IPS-NIHi11 (cell line): ENCODE results near the gene ZNF444.
"Not testable (repeated sequence)": the region's sequence is repeated elsewhere in the genome, so short reads cannot be mapped to it uniquely, and the experiment has no call there.

Source experiments
- DNase-seq: peaks from one replicate; pipeline ENCODE4 v3.0.0; 2012; ENCODE audit warnings: mixed read lengths, low spot score

The ZNF444 gene

DNA sequence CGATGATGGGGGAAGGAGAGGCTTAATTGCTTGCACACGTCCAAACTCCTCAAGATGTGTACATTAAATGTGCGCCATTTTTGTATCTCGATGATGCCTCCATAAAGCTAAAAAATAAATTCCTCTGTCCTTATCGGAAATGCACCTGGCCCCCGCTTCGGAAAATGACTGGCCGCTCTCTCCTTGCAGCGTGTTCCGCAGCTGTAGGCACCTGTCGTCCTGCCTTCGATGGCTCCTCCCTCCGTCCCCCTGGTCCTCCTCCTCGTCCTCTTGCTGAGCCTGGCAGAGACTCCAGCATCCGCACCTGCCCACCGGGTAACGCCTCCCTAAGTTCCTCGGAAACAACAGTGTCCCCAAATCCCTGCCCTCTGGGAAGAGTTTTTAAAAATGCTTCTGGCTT lies 35.8 kb downstream of the ZNF444 start:
- DNase-seq, result no peak

DNA sequence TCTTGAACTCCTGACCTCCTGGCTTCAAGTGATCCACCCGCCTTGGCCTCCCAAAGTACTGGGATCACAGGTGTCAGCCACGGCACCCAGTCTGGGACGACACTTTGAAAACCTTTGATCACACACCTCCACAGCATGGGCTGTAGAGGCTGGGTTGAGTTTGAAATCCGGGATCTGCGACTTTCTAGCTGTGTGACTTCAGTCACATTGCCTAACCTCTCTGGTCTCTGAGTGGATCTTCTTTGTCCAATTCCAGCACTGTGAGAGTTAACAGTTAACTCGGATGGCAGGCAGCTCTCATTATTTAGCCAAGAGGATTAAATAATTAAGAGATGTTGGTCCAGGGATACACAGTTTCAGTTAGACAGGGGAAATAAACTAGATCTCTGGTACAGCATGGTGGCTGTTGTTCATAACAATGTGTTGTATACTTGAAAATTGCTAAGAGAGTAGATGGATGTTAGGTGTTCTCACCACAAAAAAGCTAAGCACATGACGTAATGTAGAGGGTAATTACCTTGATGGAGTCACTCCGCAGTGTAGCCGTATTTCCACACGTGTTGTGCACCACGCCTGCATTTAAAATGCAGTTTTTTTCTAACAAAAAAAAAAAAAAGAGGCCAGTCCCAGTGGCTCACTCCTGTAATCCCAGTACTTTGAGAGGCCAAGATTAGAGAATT lies 36.6 kb downstream of the ZNF444 start:
- DNase-seq, result no peak

DNA sequence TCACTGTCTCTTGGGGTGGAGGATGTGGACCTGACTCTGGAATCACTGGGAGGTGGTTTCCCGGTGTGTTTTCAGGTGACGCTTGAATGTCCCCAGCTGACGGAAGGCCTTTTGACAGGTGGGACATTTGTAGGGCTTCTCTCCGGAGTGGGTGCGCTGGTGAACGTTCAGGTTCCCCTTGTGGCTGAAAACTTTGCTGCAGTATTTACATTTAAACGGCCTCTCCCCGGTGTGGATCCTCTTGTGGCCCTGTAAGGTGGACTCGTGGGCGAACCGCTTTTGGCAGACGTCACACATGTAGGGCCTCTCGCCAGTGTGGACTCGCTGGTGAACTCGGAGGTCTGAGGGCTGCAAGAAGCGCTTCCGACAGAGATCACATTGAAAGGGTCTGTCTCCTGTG lies 48.7 kb downstream of the ZNF444 start:
- no peak for DNase-seq

DNA sequence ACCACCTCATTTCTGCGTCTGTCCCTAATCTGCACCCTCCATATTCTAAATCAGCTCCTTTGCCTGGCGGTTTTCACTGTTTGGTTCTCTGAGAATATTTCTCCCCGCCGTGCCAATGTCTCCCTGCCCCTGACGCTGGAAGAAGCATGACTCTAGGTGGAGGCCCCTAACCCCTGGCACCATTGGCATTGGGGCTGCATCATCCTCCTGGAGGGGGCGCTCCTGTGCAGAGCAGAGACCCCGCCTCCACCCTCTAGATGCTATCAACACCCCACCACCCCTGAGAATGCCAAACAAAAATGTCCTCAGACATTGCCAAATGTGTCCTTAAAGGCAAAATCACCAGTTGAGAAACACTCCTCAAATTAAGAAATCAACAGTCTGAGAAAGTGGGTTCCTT lies 50.0 kb downstream of the ZNF444 start:
- no peak for DNase-seq

DNA sequence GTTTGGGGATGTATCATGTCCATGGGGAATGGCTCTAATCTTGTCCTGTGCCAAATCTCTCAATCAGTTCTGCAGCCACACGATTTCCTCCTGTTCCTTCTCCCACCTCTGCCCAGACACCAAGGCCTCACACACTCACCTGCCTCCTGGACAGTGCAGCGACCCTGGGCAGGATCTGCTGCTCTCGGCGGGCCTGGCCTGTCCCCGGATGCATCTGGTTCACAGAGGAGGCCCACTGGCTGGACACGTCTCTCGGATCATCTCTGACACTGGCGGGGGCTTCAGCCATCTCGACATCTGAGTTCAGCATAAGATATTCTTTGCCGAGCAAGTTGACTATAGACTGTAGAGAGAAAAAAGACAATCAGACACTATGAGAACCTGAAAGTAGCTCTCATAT lies 50.6 kb downstream of the ZNF444 start:
- DNase-seq, result no peak

GRCh38 chr19:56193981-56194640 lies 53.0 kb downstream of the ZNF444 start:
- DNase-seq, result no peak

- not testable (repeated sequence) for DNase-seq
Measured at GRCh38 chr19:56197646-56198045, 56.6 kb downstream of the ZNF444 start, which contains the start of gene ZSCAN5B. TSS of gene ZSCAN5B (minus strand) at chr19:56197783. CDS start at chr19:56193052, 4,731 bp downstream.

- no peak for DNase-seq
Measured at GRCh38 chr19:56199687-56200086, 58.6 kb downstream of the ZNF444 start.

- DNase-seq, result no peak
Measured at GRCh38 chr19:56201973-56202372, 60.9 kb downstream of the ZNF444 start, which contains the start of gene ZSCAN5C. TSS of gene ZSCAN5C (plus strand) at chr19:56202273. CDS start at chr19:56205914, 3,641 bp downstream.

DNA sequence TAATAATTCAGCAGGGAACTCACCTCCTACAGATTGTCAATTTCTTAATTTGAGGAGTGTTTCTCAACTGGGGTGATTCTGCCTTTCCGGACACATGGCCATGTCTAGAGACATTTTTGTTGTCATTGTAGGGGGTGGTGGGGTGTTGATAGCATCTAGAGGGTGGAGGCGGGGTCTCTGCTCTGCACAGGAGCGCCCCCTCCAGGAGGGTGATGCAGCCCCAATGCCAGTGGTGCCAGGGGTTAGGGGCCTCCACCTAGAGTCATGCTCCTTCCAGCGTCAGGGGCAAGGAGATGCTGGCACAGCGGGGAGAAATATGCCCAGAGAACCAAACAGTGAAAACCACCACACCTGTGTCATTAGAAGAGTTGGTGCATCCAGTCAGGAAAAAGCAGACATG lies 66.5 kb downstream of the ZNF444 start:
- not testable (repeated sequence) for DNase-seq

GRCh38 chr19:56209091-56209490 lies 68.0 kb downstream of the ZNF444 start:
- no peak for DNase-seq

- DNase-seq, result not testable (repeated sequence)
Measured at GRCh38 chr19:56210036-56210435, 68.9 kb downstream of the ZNF444 start.
